HL-60/S4 treated with phorbol 12-myristate 13-acetate at 8.2 ng/mL for 4 days and 3 days (cell line): ENCODE results near the gene RPS19BP1.

Experiments
- in situ Hi-C: fragments of 300-500 bp; cut with MboI; formaldehyde crosslinking; loops from 2 replicates; pipeline ENCODE4 v1.15.0; 2022; ENCODE audit warnings: low sequenced_read_pairs

RPS19BP1 gene

DNA sequence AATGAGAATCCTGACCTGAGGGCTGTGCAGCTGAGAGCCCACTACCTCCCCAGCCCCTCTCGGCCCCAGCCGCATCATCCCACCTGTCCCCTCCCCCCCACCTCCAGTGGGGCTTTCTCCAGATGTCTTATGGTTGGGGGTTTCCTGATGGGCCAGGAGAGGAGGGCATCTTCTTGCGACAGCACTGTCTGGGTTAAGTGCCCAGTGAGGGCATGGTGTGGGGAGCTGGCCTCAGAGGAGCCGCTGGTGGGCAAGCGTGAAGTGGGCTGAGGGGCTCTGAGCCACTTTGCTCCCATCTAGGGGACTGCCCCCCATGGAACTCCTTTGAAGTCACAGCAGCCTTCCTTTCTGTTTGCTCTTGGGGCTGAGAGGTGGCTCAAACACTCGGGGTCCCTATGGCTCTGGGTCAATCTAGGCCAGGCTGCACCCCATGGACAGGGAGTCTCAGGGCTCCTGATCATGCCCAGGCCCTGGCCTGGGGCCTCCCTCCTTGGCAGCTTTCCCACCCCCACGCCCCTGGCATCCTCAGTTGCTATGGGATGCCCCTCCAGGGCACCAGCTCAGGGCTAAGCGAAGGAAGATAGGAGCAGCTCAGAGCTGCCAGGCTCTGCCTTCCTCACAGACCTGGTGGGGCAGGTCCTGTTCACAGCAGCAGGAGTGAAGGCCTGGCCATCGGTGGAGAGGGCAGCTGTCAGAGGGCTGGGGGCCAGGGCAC is 41.4 kb downstream of the RPS19BP1 start:
- in situ Hi-C loops: no loop called here

DNA sequence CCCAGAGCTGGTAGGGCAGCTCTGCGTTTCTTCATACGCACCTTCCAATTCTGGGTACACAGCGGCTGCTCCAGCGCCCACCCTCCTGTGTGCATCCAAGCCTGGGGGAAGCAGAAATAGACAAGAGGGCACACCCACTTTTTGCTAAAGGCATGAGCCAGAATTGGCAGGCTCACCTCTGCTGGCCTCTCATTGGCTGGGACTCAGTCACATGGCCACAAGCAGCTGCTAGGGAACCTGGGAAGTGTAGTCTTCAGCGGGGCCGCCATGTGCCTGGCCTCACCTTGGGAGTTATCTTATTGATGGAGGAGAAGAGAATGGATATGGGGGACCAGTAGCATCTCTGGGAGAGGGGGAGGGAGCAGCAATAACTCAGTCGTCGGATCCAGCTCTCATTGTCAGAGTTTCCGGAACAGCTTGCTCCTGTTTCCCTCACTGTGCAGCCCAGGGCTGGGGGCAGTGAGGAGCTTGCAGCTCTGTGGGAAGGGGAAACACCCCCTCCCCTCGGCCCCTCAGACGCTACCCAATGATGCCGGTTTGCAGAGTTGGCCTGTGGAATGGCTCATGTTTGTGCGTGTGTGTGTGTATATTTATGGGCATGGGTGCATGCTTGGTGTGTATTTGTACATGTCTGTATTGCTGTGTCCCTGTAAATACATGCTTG is 42.3 kb downstream of the RPS19BP1 start:
- in situ Hi-C loops: no loop called here

DNA sequence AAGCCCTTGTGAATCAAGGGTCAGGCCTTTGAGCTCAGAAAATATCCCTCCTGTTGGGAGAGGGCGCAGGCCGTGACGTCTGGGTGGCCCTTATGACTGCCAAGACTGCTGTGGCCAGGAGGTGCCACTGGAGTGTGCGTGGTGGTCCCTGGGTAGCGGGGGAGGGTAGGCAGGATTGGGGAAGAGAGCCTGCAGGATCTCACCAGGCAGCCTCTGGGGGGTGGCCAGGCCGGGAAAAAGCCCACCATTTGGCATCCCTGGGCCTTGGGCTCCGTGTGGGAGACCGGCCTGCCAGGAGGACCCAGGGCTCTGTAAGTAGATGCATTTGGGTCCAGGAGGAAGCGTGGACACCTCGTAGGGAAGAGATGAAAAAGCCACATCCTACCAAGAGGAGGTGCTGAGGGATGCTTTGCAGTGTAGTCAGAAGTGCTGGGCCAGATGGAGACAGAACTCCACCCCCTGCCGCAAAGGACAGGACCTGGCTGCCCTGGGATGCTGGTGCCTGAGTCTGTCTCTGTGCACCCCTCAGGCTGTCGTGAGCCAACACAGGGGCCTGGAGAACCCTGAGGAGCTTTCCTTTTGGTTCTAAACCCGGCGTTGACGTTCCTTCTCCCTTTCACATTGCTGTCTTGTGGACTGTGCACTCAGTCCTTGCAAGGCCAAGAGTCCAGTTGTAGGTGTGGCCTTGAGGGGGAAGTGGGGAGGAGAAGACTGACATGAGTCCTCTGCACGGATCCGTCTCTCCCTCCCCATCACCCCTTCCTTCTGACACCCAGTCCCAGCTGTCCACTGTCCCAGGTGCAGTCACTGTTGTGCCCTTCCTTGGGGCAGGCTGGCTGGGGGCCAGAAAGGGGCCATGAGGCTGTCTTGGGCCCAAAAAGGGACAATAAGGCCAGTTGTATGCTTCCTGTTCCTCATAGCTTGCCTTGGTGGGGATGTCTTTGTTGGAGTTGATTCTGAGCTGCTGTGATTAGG is 43.2 kb downstream of the RPS19BP1 start:
- in situ Hi-C loops: no loop called here

DNA sequence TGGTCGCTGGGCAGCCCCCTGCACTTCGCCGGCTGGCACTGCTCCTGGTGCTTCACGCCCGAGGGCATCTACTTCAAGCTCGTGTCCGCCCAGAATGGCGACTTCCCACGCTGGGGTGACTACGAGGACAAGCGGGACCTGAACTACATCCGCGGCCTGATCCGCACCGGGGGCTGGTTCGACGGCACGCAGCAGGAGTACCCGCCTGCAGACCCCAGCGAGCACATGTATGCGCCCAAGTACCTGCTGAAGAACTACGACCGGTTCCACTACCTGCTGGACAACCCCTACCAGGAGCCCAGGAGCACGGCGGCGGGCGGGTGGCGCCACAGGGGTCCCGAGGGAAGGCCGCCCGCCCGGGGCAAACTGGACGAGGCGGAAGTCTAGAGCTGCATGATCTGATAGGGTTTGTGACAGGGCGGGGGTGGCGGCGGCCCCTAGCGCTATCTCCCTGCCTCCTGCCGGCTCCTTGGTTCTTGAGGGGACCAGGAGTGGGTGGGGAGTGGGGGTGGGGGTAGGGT is 43.9 kb downstream of the RPS19BP1 start:
- in situ Hi-C loops: no loop called here

DNA sequence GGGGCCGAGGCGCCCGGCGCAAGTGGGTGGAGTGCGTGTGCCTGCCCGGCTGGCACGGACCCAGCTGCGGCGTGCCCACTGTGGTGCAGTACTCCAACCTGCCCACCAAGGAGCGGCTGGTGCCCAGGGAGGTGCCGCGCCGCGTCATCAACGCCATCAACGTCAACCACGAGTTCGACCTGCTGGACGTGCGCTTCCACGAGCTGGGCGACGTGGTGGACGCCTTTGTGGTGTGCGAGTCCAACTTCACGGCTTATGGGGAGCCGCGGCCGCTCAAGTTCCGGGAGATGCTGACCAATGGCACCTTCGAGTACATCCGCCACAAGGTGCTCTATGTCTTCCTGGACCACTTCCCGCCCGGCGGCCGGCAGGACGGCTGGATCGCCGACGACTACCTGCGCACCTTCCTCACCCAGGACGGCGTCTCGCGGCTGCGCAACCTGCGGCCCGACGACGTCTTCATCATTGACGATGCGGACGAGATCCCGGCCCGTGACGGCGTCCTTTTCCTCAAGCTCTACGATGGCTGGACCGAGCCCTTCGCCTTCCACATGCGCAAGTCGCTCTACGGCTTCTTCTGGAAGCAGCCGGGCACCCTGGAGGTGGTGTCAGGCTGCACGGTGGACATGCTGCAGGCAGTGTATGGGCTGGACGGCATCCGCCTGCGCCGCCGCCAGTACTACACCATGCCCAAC is 44.6 kb downstream of the RPS19BP1 start:
- in situ Hi-C loops: no loop called here

DNA sequence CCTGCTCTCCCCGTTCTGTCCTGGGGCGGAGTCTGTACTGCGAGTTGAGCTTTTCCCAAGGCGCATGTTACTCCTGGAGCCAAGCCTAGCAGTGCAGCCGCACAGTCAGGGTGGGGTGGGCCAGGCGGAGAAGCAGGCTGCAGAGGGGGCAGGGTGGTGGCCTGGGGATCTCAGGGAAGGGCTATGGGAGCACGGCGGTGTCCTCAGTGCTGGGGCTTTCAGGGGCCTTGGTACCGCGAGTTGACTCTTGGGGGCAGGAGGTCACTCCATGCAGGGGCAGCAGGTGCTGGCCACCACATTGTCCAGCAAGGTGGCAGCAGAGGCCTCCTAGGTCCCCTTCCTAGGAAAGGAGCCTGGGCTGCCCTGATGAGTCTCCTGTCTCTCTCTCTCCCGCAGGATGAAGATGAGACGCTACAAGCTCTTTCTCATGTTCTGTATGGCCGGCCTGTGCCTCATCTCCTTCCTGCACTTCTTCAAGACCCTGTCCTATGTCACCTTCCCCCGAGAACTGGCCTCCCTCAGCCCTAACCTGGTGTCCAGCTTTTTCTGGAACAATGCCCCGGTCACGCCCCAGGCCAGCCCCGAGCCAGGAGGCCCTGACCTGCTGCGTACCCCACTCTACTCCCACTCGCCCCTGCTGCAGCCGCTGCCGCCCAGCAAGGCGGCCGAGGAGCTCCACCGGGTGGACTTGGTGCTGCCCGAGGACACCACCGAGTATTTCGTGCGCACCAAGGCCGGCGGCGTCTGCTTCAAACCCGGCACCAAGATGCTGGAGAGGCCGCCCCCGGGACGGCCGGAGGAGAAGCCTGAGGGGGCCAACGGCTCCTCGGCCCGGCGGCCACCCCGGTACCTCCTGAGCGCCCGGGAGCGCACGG is 45.4 kb downstream of the RPS19BP1 start:
- in situ Hi-C loops: no loop called here

DNA sequence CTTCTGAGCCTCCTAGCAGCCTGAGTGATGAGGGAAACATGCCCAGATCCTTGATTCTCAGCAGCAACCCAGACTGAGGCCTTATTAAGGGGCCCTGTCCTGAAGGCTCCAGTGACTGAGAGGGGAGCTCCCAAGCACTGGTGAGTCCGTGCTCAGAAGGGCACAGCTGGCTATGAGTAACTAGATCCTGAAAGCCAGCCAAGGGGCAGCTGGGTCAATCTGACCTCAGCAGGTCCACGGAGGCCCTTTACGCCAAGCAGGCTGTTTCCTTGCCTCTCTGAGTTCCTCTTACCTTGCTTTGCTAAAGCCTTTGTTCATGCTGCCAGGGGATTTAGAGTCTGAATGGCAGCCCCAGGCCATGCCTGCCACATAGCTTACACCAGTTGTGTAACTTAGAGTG is 49.8 kb downstream of the RPS19BP1 start:
- in situ Hi-C loops: no loop called here

DNA sequence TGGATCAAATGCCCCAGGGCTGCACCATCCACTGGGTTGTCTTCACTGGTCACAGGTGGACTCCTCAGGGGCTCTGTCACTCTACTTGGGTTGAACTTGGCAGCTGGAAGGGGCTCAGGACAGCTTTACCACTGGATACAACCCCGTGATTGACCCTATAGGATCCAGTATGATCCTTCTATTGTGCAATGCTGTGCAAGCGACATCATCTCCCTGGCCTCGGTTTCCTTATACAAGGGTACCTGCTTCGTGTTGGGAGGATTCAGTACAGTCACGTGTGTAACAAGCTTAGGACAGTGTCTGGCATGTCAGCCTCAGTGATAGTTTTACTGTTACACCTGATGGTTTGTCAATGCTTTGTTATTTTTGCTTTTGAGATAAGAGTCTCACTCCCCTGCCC is 51.0 kb downstream of the RPS19BP1 start:
- in situ Hi-C loops: no loop called here

DNA sequence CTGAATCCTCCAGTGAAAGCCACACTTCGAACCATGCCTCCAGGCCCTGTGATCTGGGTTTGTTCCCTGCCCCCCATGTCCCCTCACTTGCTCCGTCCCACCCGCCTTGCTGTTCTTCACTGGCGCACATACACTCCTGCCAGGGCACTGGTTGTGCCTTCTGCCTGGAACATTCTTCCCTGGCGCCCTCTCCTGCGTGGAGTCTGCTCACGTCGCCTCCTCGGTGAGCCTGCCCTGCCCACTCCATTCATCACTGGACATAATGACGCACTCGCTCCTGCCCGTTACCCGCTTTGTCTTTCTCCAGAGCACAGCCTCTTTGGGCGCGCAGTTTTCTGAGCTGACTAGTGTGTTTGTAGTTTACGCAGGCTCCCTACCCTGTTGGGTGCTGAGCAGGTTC is 51.5 kb downstream of the RPS19BP1 start:
- in situ Hi-C loops: no loop called here

DNA sequence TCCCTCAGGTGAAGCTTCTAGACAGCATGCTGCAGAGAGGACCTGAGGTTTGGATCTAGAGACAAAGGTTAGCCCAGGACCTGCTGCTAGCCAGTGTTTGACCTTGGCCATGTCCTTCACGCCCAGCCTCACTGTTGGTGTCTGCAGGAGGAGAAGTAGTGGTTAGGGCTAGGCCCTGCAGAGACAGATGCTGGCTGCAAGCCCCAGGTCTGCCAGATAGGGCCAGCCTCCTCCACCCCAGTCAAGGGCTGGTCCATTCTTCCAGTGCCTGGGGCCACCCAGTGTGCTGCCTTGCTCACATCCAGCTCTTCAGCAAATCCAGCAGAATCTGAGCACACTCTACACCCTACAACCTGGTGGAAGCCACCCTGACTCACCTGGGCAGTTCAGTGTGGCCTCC is 52.0 kb downstream of the RPS19BP1 start:
- in situ Hi-C loops: no loop called here

DNA sequence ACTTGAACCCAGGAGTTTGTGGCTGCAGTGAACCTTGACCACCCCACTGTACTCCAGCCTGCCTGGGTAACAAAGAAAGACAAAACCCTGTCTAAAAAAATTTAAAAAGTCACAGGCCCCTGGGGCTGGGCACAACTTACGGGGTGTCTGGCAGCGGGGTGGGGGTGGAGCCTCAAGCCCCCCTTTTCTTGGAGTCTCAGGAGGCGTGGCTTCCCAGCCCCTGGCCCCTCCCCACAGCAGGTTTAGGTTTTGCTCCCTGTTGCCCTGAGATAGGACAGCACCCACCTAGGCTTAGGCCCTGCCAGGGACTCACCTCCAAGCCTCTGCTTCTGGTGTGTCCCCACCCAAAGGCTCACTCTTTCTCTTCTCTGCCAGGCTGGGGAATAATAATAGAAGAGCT is 53.3 kb downstream of the RPS19BP1 start:
- in situ Hi-C loops: no loop called here
